ENCODE data around the gene CCDC107. TPM values are rescaled to one million over a fixed set of nuclear protein-coding genes. Genes with fewer than 3 reads are reported as not detected.

Gene CCDC107
- total and polyA plus RNA-seq, 2 experiments from 2014 or later, result 12.1 to 42.2 TPM

DNA sequence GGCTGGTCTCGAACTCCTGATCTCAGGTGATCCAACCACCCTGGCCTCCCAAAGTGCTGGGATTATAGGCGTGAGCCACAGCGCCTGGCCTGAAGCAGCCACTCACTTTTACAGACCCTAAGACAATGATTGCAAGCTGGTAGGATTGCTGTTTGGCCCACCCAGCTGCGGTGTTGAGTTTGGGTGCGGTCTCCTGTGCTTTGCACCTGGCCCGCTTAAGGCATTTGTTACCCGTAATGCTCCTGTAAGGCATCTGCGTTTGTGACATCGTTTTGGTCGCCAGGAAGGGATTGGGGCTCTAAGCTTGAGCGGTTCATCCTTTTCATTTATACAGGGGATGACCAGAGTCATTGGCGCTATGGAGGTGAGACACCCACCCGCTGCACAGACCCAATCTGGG is 17.1 kb downstream of the CCDC107 start:
- Histone ChIP-seq H3K4me1 (ENCODE audit: insufficient read depth) (peaks cover under 1% of the 10 kb centered on the region), H3K36me3 (replicated peaks; ENCODE audit: insufficient read depth, low read depth) (no peaks in the 10 kb centered on the region), H3K4me2 (peak overlapping the region; percentile 97), H2AFZ (peak overlapping the region; percentile 95), H3K4me3 (peak overlapping the region; percentile 28), H3K27me3 (no peaks in the 10 kb centered on the region), H3K27ac (no peak overlapping the region), H3K9me3 (ENCODE audit: low read depth) (no peaks in the 10 kb centered on the region), H4K20me1 (ENCODE audit: insufficient read depth, poor library complexity, severe bottlenecking) (no peaks in the 10 kb centered on the region), H3K9me2 (replicated peaks; ENCODE audit: insufficient read depth) (no peaks in the 10 kb centered on the region), H3K79me2 (no peaks in the 10 kb centered on the region)
- 34% methylated on average over 11 of the region's 13 CpGs for WGBS (ENCODE audit: low lambda C conversion rate, missing lambda C conversion rate)
- no peak for TF ChIP-seq EZH2phosphoT487 (IDR thresholded peaks at IDR 0.05; ENCODE audit: low read depth, severe bottlenecking, unreplicated experiment)
- no peak for TF ChIP-seq EZH2 (IDR thresholded peaks at IDR 0.05; ENCODE audit: borderline replicate concordance)
- TF ChIP-seq, protein P1, sequence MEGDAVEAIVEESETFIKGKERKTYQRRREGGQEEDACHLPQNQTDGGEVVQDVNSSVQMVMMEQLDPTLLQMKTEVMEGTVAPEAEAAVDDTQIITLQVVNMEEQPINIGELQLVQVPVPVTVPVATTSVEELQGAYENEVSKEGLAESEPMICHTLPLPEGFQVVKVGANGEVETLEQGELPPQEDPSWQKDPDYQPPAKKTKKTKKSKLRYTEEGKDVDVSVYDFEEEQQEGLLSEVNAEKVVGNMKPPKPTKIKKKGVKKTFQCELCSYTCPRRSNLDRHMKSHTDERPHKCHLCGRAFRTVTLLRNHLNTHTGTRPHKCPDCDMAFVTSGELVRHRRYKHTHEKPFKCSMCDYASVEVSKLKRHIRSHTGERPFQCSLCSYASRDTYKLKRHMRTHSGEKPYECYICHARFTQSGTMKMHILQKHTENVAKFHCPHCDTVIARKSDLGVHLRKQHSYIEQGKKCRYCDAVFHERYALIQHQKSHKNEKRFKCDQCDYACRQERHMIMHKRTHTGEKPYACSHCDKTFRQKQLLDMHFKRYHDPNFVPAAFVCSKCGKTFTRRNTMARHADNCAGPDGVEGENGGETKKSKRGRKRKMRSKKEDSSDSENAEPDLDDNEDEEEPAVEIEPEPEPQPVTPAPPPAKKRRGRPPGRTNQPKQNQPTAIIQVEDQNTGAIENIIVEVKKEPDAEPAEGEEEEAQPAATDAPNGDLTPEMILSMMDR (IDR thresholded peaks at IDR 0.05; ENCODE audit: poor library complexity), result no peak
- no peak for DNase-seq (ENCODE audit: low spot score)

DNA sequence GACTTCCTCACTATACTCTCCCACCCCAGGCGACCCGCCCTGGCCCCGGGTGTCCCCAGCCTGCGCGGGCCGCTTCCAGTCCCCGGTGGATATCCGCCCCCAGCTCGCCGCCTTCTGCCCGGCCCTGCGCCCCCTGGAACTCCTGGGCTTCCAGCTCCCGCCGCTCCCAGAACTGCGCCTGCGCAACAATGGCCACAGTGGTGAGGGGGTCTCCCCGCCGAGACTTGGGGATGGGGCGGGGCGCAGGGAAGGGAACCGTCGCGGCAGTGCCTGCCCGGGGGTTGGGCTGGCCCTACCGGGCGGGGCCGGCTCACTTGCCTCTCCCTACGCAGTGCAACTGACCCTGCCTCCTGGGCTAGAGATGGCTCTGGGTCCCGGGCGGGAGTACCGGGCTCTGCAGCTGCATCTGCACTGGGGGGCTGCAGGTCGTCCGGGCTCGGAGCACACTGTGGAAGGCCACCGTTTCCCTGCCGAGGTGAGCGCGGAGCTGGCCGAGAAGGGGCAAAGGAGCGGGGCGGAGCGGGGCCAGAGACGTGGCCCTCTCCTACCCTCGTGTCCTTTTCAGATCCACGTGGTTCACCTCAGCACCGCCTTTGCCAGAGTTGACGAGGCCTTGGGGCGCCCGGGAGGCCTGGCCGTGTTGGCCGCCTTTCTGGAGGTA is 17.8 kb downstream of the CCDC107 start:
- DNase-seq (ENCODE audit: low spot score), result peak; percentile 82
- no peaks in the 10 kb centered on the region for H3K79me2 ChIP-seq
- H3K9me2 ChIP-seq (replicated peaks; ENCODE audit: insufficient read depth), result no peaks in the 10 kb centered on the region
- 8% methylated on average over 44 of the region's 51 CpGs for WGBS (ENCODE audit: low lambda C conversion rate, missing lambda C conversion rate)
- H3K4me1 ChIP-seq (ENCODE audit: insufficient read depth), result no peaks in the 10 kb centered on the region
- TF ChIP-seq, protein P1 (IDR thresholded peaks at IDR 0.05; ENCODE audit: poor library complexity), result no peak
- no peak for TF ChIP-seq EZH2 (IDR thresholded peaks at IDR 0.05; ENCODE audit: borderline replicate concordance)
- no peak for TF ChIP-seq EZH2phosphoT487 (IDR thresholded peaks at IDR 0.05; ENCODE audit: low read depth, severe bottlenecking, unreplicated experiment)
- peak overlapping the region; percentile 28 for H3K4me3 ChIP-seq
- no peaks in the 10 kb centered on the region for H3K27me3 ChIP-seq
- H2AFZ ChIP-seq, result peak overlapping the region; percentile 95
- H3K27ac ChIP-seq, result no peak overlapping the region
- no peaks in the 10 kb centered on the region for H3K9me3 ChIP-seq (ENCODE audit: low read depth)
- no peaks in the 10 kb centered on the region for H3K36me3 ChIP-seq (replicated peaks; ENCODE audit: insufficient read depth, low read depth)
- peak overlapping the region; percentile 97 for H3K4me2 ChIP-seq
- H4K20me1 ChIP-seq (ENCODE audit: insufficient read depth, poor library complexity, severe bottlenecking), result no peaks in the 10 kb centered on the region

DNA sequence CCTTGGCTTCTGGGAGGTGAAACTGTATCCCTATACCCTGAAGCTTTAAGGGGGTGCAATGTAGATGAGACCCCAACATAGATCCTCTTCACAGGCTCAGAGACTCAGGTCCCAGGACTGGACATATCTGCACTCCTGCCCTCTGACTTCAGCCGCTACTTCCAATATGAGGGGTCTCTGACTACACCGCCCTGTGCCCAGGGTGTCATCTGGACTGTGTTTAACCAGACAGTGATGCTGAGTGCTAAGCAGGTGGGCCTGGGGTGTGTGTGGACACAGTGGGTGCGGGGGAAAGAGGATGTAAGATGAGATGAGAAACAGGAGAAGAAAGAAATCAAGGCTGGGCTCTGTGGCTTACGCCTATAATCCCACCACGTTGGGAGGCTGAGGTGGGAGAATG is 21.0 kb downstream of the CCDC107 start:
- H4K20me1 ChIP-seq (ENCODE audit: insufficient read depth, poor library complexity, severe bottlenecking), result no peaks in the 10 kb centered on the region
- H3K4me3 ChIP-seq, result no peak overlapping the region
- no peaks in the 10 kb centered on the region for H3K36me3 ChIP-seq (replicated peaks; ENCODE audit: insufficient read depth, low read depth)
- H3K9me3 ChIP-seq (ENCODE audit: low read depth), result no peaks in the 10 kb centered on the region
- H3K27me3 ChIP-seq, result no peaks in the 10 kb centered on the region
- H3K79me2 ChIP-seq, result no peaks in the 10 kb centered on the region
- no peak overlapping the region for H2AFZ ChIP-seq
- 92% methylated on average over 5 of the region's 5 CpGs for WGBS (ENCODE audit: low lambda C conversion rate, missing lambda C conversion rate)
- no peak overlapping the region for H3K27ac ChIP-seq
- no peaks in the 10 kb centered on the region for H3K4me1 ChIP-seq (ENCODE audit: insufficient read depth)
- H3K9me2 ChIP-seq (replicated peaks; ENCODE audit: insufficient read depth), result no peaks in the 10 kb centered on the region
- DNase-seq (ENCODE audit: low spot score), result no peak
- H3K4me2 ChIP-seq, result no peak overlapping the region
- TF ChIP-seq, protein P1 (IDR thresholded peaks at IDR 0.05; ENCODE audit: poor library complexity), result no peak
- TF ChIP-seq EZH2phosphoT487 (IDR thresholded peaks at IDR 0.05; ENCODE audit: low read depth, severe bottlenecking, unreplicated experiment) (no peak), EZH2 (IDR thresholded peaks at IDR 0.05; ENCODE audit: borderline replicate concordance) (no peak)

All from hepatocyte (in vitro differentiated cells).